Measurements from ENCODE around the gene UGT1A8. TPM values are rescaled to one million over a fixed set of nuclear protein-coding genes. Genes with fewer than 3 reads are reported as not detected.

Gene UGT1A8
- total RNA-seq, 1 donor from 2014 or later, result not detected

DNA sequence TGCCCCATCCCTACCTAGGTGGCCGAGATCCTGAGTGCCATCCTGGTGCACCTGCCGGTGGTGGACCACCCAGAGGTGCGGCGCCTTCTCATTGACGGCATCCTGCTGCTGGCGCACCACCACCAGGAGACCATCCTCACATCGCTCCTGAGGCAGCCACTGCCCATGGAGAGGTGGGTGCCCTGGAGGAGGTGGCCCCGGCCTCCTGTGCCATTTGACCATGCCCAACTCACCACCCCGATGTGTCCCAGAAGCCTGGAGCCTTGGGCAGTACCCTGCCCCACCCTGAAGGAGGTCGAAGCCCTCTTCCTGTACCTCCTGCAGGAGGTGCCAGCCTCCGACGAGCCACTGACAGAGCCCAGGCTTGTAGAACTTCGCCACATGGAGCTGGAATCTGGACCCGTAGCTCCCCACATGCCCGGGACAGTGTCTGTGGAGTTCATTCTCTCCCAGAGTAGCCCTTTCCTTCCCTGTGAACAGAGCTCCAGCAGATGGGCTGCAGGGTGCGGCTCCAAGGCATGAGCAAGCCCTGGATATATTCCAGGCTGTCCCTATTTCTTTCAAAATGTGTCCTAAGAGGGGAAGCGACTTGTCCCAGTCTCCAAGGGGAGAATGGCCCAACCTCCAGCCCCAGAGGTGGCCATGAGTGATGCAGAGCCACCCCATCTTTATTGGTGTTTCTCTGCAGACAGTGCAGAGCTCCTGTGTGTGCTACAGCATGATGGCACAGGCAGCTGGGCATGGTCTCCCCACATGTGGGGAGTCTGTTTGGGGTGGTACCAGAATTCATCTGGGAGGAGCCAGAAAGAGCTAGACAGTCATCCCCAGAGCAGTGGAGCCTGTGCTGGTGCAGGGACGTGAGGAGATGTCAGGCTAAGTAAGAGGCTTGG is 202.7 kb downstream of the UGT1A8 start:
- Mint-ChIP-seq H3K36me3 (ENCODE audit: low read depth) (peaks cover 1% of the 10 kb centered on the region), H3K27ac (ENCODE audit: unreplicated experiment) (no peak overlapping the region), H3K4me1 (ENCODE audit: low read depth) (peaks cover 24% of the 10 kb centered on the region), H3K9me3 (ENCODE audit: low read depth) (no peaks in the 10 kb centered on the region), H3K27me3 (ENCODE audit: low read depth) (peaks cover 6% of the 10 kb centered on the region), H3K4me3 (ENCODE audit: unreplicated experiment) (no peak overlapping the region)
- TF ChIP-seq, protein P1, sequence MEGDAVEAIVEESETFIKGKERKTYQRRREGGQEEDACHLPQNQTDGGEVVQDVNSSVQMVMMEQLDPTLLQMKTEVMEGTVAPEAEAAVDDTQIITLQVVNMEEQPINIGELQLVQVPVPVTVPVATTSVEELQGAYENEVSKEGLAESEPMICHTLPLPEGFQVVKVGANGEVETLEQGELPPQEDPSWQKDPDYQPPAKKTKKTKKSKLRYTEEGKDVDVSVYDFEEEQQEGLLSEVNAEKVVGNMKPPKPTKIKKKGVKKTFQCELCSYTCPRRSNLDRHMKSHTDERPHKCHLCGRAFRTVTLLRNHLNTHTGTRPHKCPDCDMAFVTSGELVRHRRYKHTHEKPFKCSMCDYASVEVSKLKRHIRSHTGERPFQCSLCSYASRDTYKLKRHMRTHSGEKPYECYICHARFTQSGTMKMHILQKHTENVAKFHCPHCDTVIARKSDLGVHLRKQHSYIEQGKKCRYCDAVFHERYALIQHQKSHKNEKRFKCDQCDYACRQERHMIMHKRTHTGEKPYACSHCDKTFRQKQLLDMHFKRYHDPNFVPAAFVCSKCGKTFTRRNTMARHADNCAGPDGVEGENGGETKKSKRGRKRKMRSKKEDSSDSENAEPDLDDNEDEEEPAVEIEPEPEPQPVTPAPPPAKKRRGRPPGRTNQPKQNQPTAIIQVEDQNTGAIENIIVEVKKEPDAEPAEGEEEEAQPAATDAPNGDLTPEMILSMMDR (IDR thresholded peaks at IDR 0.05), result no peak
- DNase-seq (ENCODE audit: low spot score), result peak; percentile 82

GRCh38 chr2:233820774-233821105 is 203.3 kb downstream of the UGT1A8 start:
- Mint-ChIP-seq H3K27ac (ENCODE audit: unreplicated experiment) (no peak overlapping the region), H3K36me3 (ENCODE audit: low read depth) (peaks cover 1% of the 10 kb centered on the region), H3K4me1 (ENCODE audit: low read depth) (peaks cover 22% of the 10 kb centered on the region), H3K4me3 (ENCODE audit: unreplicated experiment) (no peak overlapping the region), H3K27me3 (ENCODE audit: low read depth) (peaks cover 6% of the 10 kb centered on the region), H3K9me3 (ENCODE audit: low read depth) (no peaks in the 10 kb centered on the region)
- DNase-seq (ENCODE audit: low spot score), result peak; percentile 50
- TF ChIP-seq, protein P1 (IDR thresholded peaks at IDR 0.05), result no peak

DNA sequence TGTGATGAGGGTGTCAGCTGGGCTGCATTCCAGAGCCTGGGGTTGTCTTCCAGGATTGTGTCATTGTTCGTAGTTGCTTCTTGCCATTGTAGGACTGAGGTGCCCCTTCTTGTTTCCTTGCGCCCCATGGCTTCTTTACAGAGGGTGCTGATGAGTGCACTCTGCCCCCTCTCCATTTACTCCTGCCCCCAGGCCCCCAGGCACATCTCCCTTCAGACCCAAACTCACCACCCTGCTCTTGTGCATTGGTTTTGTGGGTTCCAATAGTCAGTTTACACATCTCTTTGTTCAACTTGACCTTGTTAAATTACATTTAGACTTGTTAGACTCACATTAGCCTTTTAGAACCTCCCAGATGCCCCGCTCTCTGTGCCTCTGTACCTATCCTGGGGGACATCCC is 203.8 kb downstream of the UGT1A8 start:
- H3K36me3 Mint-ChIP-seq (ENCODE audit: low read depth), result peaks cover 1% of the 10 kb centered on the region
- H3K27ac Mint-ChIP-seq (ENCODE audit: unreplicated experiment), result no peak overlapping the region
- H3K4me3 Mint-ChIP-seq (ENCODE audit: unreplicated experiment), result no peak overlapping the region
- peaks cover 1% of the 10 kb centered on the region for H3K9me3 Mint-ChIP-seq (ENCODE audit: low read depth)
- H3K27me3 Mint-ChIP-seq (ENCODE audit: low read depth), result peaks cover 6% of the 10 kb centered on the region
- peak; percentile 25 for DNase-seq (ENCODE audit: low spot score)
- H3K4me1 Mint-ChIP-seq (ENCODE audit: low read depth), result peaks cover 17% of the 10 kb centered on the region
- TF ChIP-seq, protein P1 (IDR thresholded peaks at IDR 0.05), result no peak

- peaks cover 12% of the 10 kb centered on the region for H3K4me1 Mint-ChIP-seq (ENCODE audit: low read depth)
- peaks cover 6% of the 10 kb centered on the region for H3K27me3 Mint-ChIP-seq (ENCODE audit: low read depth)
- TF ChIP-seq, protein P1 (IDR thresholded peaks at IDR 0.05), result no peak
- H3K36me3 Mint-ChIP-seq (ENCODE audit: low read depth), result peaks cover 1% of the 10 kb centered on the region
- no peak overlapping the region for H3K4me3 Mint-ChIP-seq (ENCODE audit: unreplicated experiment)
- peaks cover 6% of the 10 kb centered on the region for H3K9me3 Mint-ChIP-seq (ENCODE audit: low read depth)
- H3K27ac Mint-ChIP-seq (ENCODE audit: unreplicated experiment), result no peak overlapping the region
- DNase-seq (ENCODE audit: low spot score), result no peak
These were observed 204.3 kb downstream of the UGT1A8 start for GRCh38 chr2:233821709-233822100.

- Mint-ChIP-seq H3K27me3 (ENCODE audit: low read depth) (peaks cover 6% of the 10 kb centered on the region), H3K27ac (ENCODE audit: unreplicated experiment) (no peak overlapping the region), H3K36me3 (ENCODE audit: low read depth) (peaks cover 1% of the 10 kb centered on the region), H3K4me3 (ENCODE audit: unreplicated experiment) (no peak overlapping the region), H3K4me1 (ENCODE audit: low read depth) (peaks cover 7% of the 10 kb centered on the region), H3K9me3 (ENCODE audit: low read depth) (peaks cover 7% of the 10 kb centered on the region)
- DNase-seq (ENCODE audit: low spot score), result peak; percentile 85
- TF ChIP-seq, protein P1 (IDR thresholded peaks at IDR 0.05), result no peak
These were observed 204.8 kb downstream of the UGT1A8 start for GRCh38 chr2:233822101-233822771.

Other genes with a start within 250 kb of the UGT1A8 start
- 29.4 to 38.2 TPM (median 33.1 TPM) in 3 replicates for gene USP40, start 50.9 kb upstream of the UGT1A8 start, total RNA-seq
- not detected in 3 replicates for gene UGT1A10, start 18.8 kb downstream of the UGT1A8 start, total RNA-seq
- gene UGT1A9, start 54.3 kb downstream of the UGT1A8 start, total RNA-seq, result 0.10 TPM in 1 of 3 replicates, not detected in the others
- gene UGT1A7, start 64.3 kb downstream of the UGT1A8 start, total RNA-seq, result 0.12 to 0.23 TPM in 2 of 3 replicates, not detected in the other
- 0.17 TPM in 1 of 3 replicates, not detected in the others for gene UGT1A6, start 75.3 kb downstream of the UGT1A8 start, total RNA-seq
- not detected in 3 replicates for gene UGT1A5, start 95.3 kb downstream of the UGT1A8 start, total RNA-seq
- not detected in 3 replicates for gene UGT1A4, start 101.1 kb downstream of the UGT1A8 start, total RNA-seq
- gene UGT1A3, start 111.4 kb downstream of the UGT1A8 start, total RNA-seq, result not detected in 3 replicates
- gene UGT1A1, start 142.6 kb downstream of the UGT1A8 start, total RNA-seq, result not detected in 3 replicates
- not detected in 3 replicates for gene MROH2A, start 160.7 kb downstream of the UGT1A8 start, total RNA-seq
- 6.9 to 9.2 TPM (median 8.2 TPM) in 3 replicates for gene HJURP, start 236.9 kb downstream of the UGT1A8 start, total RNA-seq

Data from chondrocyte (in vitro differentiated cells).